Osteoblast (primary cell): Measurements from ENCODE around the gene PHIP. TPM values are rescaled to one million over a fixed set of nuclear protein-coding genes. Genes with fewer than 3 reads are reported as not detected.
"Not testable (repeated sequence)": the region's sequence is repeated elsewhere in the genome, so short reads cannot be mapped to it uniquely, and the experiment has no call there.

ENCODE experiments used
- DNase-seq: peaks from one replicate; pipeline ENCODE4 v3.0.0; 2011; ENCODE audit warnings: low spot score, mixed read lengths; ENCODE audit not compliant: insufficient read length; ENCODE audit errors: missing footprints
- H2AFZ ChIP-seq: 2 replicates; pipeline ENCODE4 v1.6.0; 2011; ENCODE audit warnings: mild to moderate bottlenecking, low read length
- H3K27ac ChIP-seq: 2 replicates; pipeline ENCODE4 v1.5.1; 2011; ENCODE audit warnings: mild to moderate bottlenecking, low read depth, low read length, moderate library complexity
- H3K27me3 ChIP-seq: 2 replicates; pipeline ENCODE4 v1.6.0; 2012; ENCODE audit warnings: mild to moderate bottlenecking, control low read depth, inconsistent platforms, low read length, moderate library complexity; ENCODE audit not compliant: insufficient read depth
- H3K36me3 ChIP-seq: 2 replicates; pipeline ENCODE4 v1.5.1; 2011; ENCODE audit warnings: mild to moderate bottlenecking, low read length, control low read depth, moderate library complexity; ENCODE audit not compliant: insufficient read depth
- H3K4me1 ChIP-seq: 2 replicates; pipeline ENCODE4 v1.5.1; 2011; ENCODE audit warnings: mild to moderate bottlenecking, low read length, control low read depth, moderate library complexity; ENCODE audit not compliant: insufficient read depth
- H3K4me2 ChIP-seq: 2 replicates; pipeline ENCODE4 v1.6.0; 2011; ENCODE audit warnings: mild to moderate bottlenecking, low read length; ENCODE audit not compliant: insufficient read depth
- H3K4me3 ChIP-seq: fragments of 200-600 bp; sonication (generic); 3 replicates; pipeline ENCODE4 v1.5.1; 2012; ENCODE audit warnings: mild to moderate bottlenecking, low read length, inconsistent platforms; ENCODE audit not compliant: insufficient read depth
- H3K79me2 ChIP-seq: 2 replicates; pipeline ENCODE4 v1.6.0; 2012; ENCODE audit warnings: mild to moderate bottlenecking, low read length, control low read depth, inconsistent platforms; ENCODE audit not compliant: insufficient read depth
- H3K9me3 ChIP-seq: 2 replicates; pipeline ENCODE4 v1.5.1; 2011; ENCODE audit warnings: low read depth, low read length, control low read depth
- H4K20me1 ChIP-seq: 2 replicates; pipeline ENCODE4 v1.6.0; 2012; ENCODE audit warnings: mild to moderate bottlenecking, low read length, control low read depth; ENCODE audit not compliant: insufficient read depth
- CTCF ChIP-seq: IDR thresholded peaks from 2 replicates; pipeline ENCODE4 v1.5.1; 2011; ENCODE audit warnings: mild to moderate bottlenecking, low read depth, low read length, moderate library complexity; ENCODE audit errors: extremely low read depth
- total RNA-seq: library from RNA; depleted of rRNA; stranded (reverse); fragments of >200 nt; gene quantifications from 2 replicates; pipeline ENCODE4 v1.2.3, GENCODE V29; 2012

Gene PHIP
- total RNA-seq, 1 donor, result 23.9 TPM

- Histone ChIP-seq H4K20me1 (no peaks in the 10 kb centered on the region), H3K4me2 (no peak overlapping the region), H3K27me3 (no peaks in the 10 kb centered on the region), H2AFZ (peak overlapping the region; percentile 95), H3K27ac (no peak overlapping the region), H3K79me2 (no peaks in the 10 kb centered on the region), H3K36me3 (no peaks in the 10 kb centered on the region), H3K9me3 (no peaks in the 10 kb centered on the region), H3K4me1 (peaks cover 21% of the 10 kb centered on the region), H3K4me3 (no peak overlapping the region)
- no peak for DNase-seq
- TF ChIP-seq CTCF, result no peak
Measured at GRCh38 chr6:78908621-78909020, 169.4 kb downstream of the PHIP start.

- no peaks in the 10 kb centered on the region for H3K27me3 ChIP-seq
- no peaks in the 10 kb centered on the region for H3K9me3 ChIP-seq
- no peak overlapping the region for H3K27ac ChIP-seq
- DNase-seq, result no peak
- no peak overlapping the region for H3K4me3 ChIP-seq
- H2AFZ ChIP-seq, result no peak overlapping the region
- no peaks in the 10 kb centered on the region for H3K79me2 ChIP-seq
- no peak for TF ChIP-seq CTCF
- H3K4me2 ChIP-seq, result no peak overlapping the region
- no peaks in the 10 kb centered on the region for H3K4me1 ChIP-seq
- H3K36me3 ChIP-seq, result no peaks in the 10 kb centered on the region
- no peaks in the 10 kb centered on the region for H4K20me1 ChIP-seq
Measured at GRCh38 chr6:78896227-78896626, 181.8 kb downstream of the PHIP start.

GRCh38 chr6:78889901-78890300 lies 188.2 kb downstream of the PHIP start:
- not testable (repeated sequence) for H3K4me2 ChIP-seq, DNase-seq, H3K27ac ChIP-seq, H3K4me3 ChIP-seq, H3K4me1 ChIP-seq, H3K9me3 ChIP-seq, H2AFZ ChIP-seq, H3K36me3 ChIP-seq, H3K27me3 ChIP-seq, H3K79me2 ChIP-seq, H4K20me1 ChIP-seq

Other genes with a start within 250 kb of the PHIP start
- 6.9 and 7.1 TPM in 2 replicates for gene IRAK1BP1, start 210.7 kb downstream of the PHIP start, total RNA-seq
- gene HMGN3, start 156.4 kb upstream of the PHIP start, total RNA-seq, result 12.7 and 13.4 TPM in 2 replicates